IMR-90 (cell line): ENCODE results near the gene TMPRSS12. TPM values are rescaled to one million over a fixed set of nuclear protein-coding genes. Genes with fewer than 3 reads are reported as not detected.
"Not testable (repeated sequence)": the region's sequence is repeated elsewhere in the genome, so short reads cannot be mapped to it uniquely, and the experiment has no call there.

ENCODE experiments used
- ATAC-seq: fragments of 200-7000 bp; cut with Tn5 transposase; 2 replicates; pipeline ENCODE4 v1.9.1; 2020; ENCODE audit warnings: low read depth, mild to moderate bottlenecking, moderate library complexity
- BruUV-seq: library from RNA; stranded (reverse); fragments of 400-500 nt; replicated peaks from 2 replicates; lab custom pipeline; 2021; lab: Mats Ljungman, UMichigan
- CTCF ChIA-PET: fragments of 300-600 bp; formaldehyde crosslinking; extraction: SDS; loops from one replicate; lab custom pipeline; 2021; ENCODE audit warnings: antibody characterized with exemption; lab: Yijun Ruan, JAX
- POLR2A ChIA-PET: fragments of 300-600 bp; sonication (Branson Sonifier 250); formaldehyde crosslinking; loops from one replicate; lab custom pipeline; 2022; ENCODE audit warnings: antibody characterized with exemption; ENCODE audit not compliant: unreplicated experiment; lab: Charles Lee
- DNase-seq: peaks from one replicate; pipeline ENCODE4 v3.0.0; 2013
- H2AFZ ChIP-seq: replicated peaks from 2 replicates; pipeline ENCODE3; 2013; ENCODE audit warnings: low read length, mild to moderate bottlenecking; ENCODE audit not compliant: poor library complexity
- H2AK5ac ChIP-seq: 2 replicates; pipeline ENCODE4 v1.6.1; 2013; ENCODE audit warnings: low read depth, low read length, inconsistent platforms
- H2AK9ac ChIP-seq: replicated peaks from 2 replicates; pipeline ENCODE3; 2013; ENCODE audit warnings: mild to moderate bottlenecking, low read depth, low read length, moderate library complexity; ENCODE audit not compliant: poor library complexity
- H2BK120ac ChIP-seq: 2 replicates; pipeline ENCODE4 v1.6.1; 2013; ENCODE audit warnings: low read depth, low read length, inconsistent platforms
- H2BK15ac ChIP-seq: 3 replicates; pipeline ENCODE4 v1.6.1; 2013; ENCODE audit warnings: low read depth, low read length, inconsistent platforms
- H2BK20ac ChIP-seq: 2 replicates; pipeline ENCODE4 v1.6.1; 2013; ENCODE audit warnings: low read depth, mild to moderate bottlenecking, inconsistent platforms, low read length, moderate library complexity
- H2BK5ac ChIP-seq: 2 replicates; pipeline ENCODE4 v1.6.1; 2013; ENCODE audit warnings: mild to moderate bottlenecking, low read depth, low read length, inconsistent platforms; ENCODE audit not compliant: poor library complexity, severe bottlenecking
- H3K14ac ChIP-seq: replicated peaks from 2 replicates; pipeline ENCODE4 v1.6.1; 2013; ENCODE audit warnings: low read depth, low read length, inconsistent platforms
- H3K18ac ChIP-seq: 2 replicates; pipeline ENCODE4 v1.6.1; 2013; ENCODE audit warnings: low read depth, low read length, control low read depth
- H3K23ac ChIP-seq: 2 replicates; pipeline ENCODE4 v1.6.1; 2013; ENCODE audit warnings: low read depth, low read length, inconsistent platforms
- H3K27ac ChIP-seq: 2 replicates; pipeline ENCODE4 v1.5.1; 2013; ENCODE audit warnings: mild to moderate bottlenecking, control low read depth, low read length; ENCODE audit not compliant: insufficient read depth
- H3K27me3 ChIP-seq: 2 replicates; pipeline ENCODE4 v1.6.1; 2013; ENCODE audit warnings: low read length; ENCODE audit not compliant: control insufficient read depth, insufficient read depth
- H3K36me3 ChIP-seq: 2 replicates; pipeline ENCODE4 v1.6.1; 2013; ENCODE audit warnings: low read length, mixed read lengths; ENCODE audit not compliant: control insufficient read depth, insufficient read depth
- H3K4ac ChIP-seq: 2 replicates; pipeline ENCODE4 v1.6.1; 2013; ENCODE audit warnings: low read depth, low read length, inconsistent platforms
- H3K4me1 ChIP-seq: 2 replicates; pipeline ENCODE4 v1.6.1; 2013; ENCODE audit warnings: low read length, mixed read lengths; ENCODE audit not compliant: control insufficient read depth, insufficient read depth
- H3K4me2 ChIP-seq: 2 replicates; pipeline ENCODE4 v1.6.1; 2013; ENCODE audit warnings: low read depth, mild to moderate bottlenecking, control low read depth, low read length, moderate library complexity
- H3K4me3 ChIP-seq: 2 replicates; pipeline ENCODE4 v1.5.1; 2013; ENCODE audit warnings: low read depth, mild to moderate bottlenecking, control low read depth, low read length, moderate library complexity; ENCODE audit not compliant: insufficient read depth
- H3K56ac ChIP-seq: 2 replicates; pipeline ENCODE4 v1.6.1; 2013; ENCODE audit warnings: low read length, inconsistent platforms; ENCODE audit not compliant: insufficient read depth; ENCODE audit errors: extremely low read depth
- H3K79me1 ChIP-seq, 2 experiments: 2 replicates each; pipeline ENCODE4 v1.6.1; 2013; ENCODE audit warnings: low read length in 2 of 2, inconsistent platforms in 1 of 2, low read depth in 1 of 2
- H3K9ac ChIP-seq: 2 replicates; pipeline ENCODE4 v1.6.1; 2013; ENCODE audit warnings: low read depth, low read length, control low read depth
- H3K9me1 ChIP-seq: 2 replicates; pipeline ENCODE4 v1.6.1; 2013; ENCODE audit warnings: low read length, inconsistent platforms; ENCODE audit not compliant: insufficient read depth
- H3K9me3 ChIP-seq: 2 replicates; pipeline ENCODE4 v1.6.1; 2013; ENCODE audit warnings: low read length; ENCODE audit not compliant: control insufficient read depth, insufficient read depth
- H4K20me1 ChIP-seq: 2 replicates; pipeline ENCODE4 v1.6.1; 2013; ENCODE audit warnings: low read length, inconsistent platforms; ENCODE audit not compliant: insufficient read depth
- H4K5ac ChIP-seq: 2 replicates; pipeline ENCODE4 v1.6.1; 2013; ENCODE audit warnings: mild to moderate bottlenecking, low read depth, low read length, control low read depth
- H4K8ac ChIP-seq, 2 experiments: 2 replicates each; pipeline ENCODE4 v1.6.1; 2013; ENCODE audit warnings: low read depth in 2 of 2, low read length in 2 of 2, control low read depth in 1 of 2, inconsistent platforms in 1 of 2
- H4K91ac ChIP-seq: 2 replicates; pipeline ENCODE4 v1.6.1; 2013; ENCODE audit warnings: low read depth, low read length, inconsistent platforms; ENCODE audit not compliant: insufficient read depth
- WGBS, 2 experiments: methylation state at CpG; one replicate each; pipeline versions ENCODE4 v1.1.5 to v1.1.7; 2013; ENCODE audit warnings: missing lambda C conversion rate in 2 of 2; ENCODE audit not compliant: insufficient read length in 1 of 2; ENCODE audit errors: extremely low coverage in 2 of 2; 5-methylcytosine and 5-hydroxymethylcytosine counted together
- dilution Hi-C: fragments of 300-500 bp; cut with HindIII; formaldehyde crosslinking; loops from one replicate; pipeline ENCODE4 v1.14.3; 2018; ENCODE audit warnings: low sequenced_read_pairs; ENCODE audit not compliant: unreplicated experiment
- in situ Hi-C: fragments of 300-500 bp; cut with MboI; formaldehyde crosslinking; loops from 3 replicates; pipeline ENCODE4 v1.14.3; 2019; ENCODE audit warnings: low sequenced_read_pairs, inconsistent platforms, mixed read lengths
- intact Hi-C: fragments of 100-400 bp; cut with micrococcal nuclease; formaldehyde crosslinking; loops from 2 replicates; pipeline ENCODE4 v1.10.0; 2022
- polyA plus RNA-seq, 3 experiments: library from polyadenylated mRNA; depleted of rRNA; stranded (reverse); fragments of >200 nt; gene quantifications; 2 replicates each; pipeline ENCODE4 v1.2.3, GENCODE V29; 2012; ENCODE audit warnings: low replicate concordance in 1 of 3
- total RNA-seq: library from RNA; depleted of rRNA; stranded (reverse); fragments of >200 nt; gene quantifications from 2 replicates; pipeline ENCODE4 v1.2.3, GENCODE V29; 2012

TMPRSS12 gene
- total and polyA plus RNA-seq, 2 of the 4 experiments (the other 2 are of a cell fraction) = not detected

DNA sequence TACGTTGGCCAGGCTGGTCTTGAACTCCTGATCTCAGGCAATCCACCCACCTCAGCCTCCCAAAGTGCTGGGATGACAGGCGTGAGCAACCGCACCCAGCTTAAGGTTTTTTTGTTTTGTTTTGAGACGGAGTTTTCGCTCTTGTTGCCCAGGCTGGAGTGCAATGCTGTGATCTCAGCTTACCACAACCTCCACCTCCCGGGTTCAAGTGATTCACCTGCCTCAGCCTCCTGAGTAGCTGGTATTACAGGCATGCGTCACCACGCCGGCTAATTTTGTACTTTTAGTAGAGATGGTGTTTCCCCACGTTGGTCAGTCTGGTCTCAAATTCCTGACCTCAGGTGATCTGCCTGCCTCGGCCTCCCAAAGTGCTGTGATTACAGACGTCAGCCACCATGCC lies 87.8 kb downstream of the TMPRSS12 start:
- POLR2A ChIA-PET, H2BK15ac ChIP-seq, in situ Hi-C loops, H3K4ac ChIP-seq, H3K56ac ChIP-seq, H3K18ac ChIP-seq, dilution Hi-C loops, H2AK9ac ChIP-seq, H2AFZ ChIP-seq, H2BK120ac ChIP-seq, H3K9me3 ChIP-seq, H2BK20ac ChIP-seq, H2BK5ac ChIP-seq, H4K5ac ChIP-seq, H2AK5ac ChIP-seq, ATAC-seq, CTCF ChIA-PET, H3K79me1 ChIP-seq, H3K23ac ChIP-seq, H3K36me3 ChIP-seq, DNase-seq, H3K14ac ChIP-seq, H3K9ac ChIP-seq, H4K20me1 ChIP-seq, H3K27me3 ChIP-seq, H4K8ac ChIP-seq, H3K4me2 ChIP-seq, H3K9me1 ChIP-seq, H3K27ac ChIP-seq, H3K4me3 ChIP-seq, intact Hi-C loops, BruUV-seq, H4K91ac ChIP-seq: not testable (repeated sequence)
- 100% methylated on average over 1 of the region's 12 CpGs; no CpG with 5 or more reads in 1 of the 2 experiments for WGBS, 2 experiments
- H3K4me1 ChIP-seq = peaks cover 18% of the 10 kb centered on the region
